Ectodermal cell (in vitro differentiated cells): ENCODE measurements around the gene SHKBP1.
"Not testable (repeated sequence)": the region's sequence is repeated elsewhere in the genome, so short reads cannot be mapped to it uniquely, and the experiment has no call there.

ENCODE experiments used
- H3K27ac ChIP-seq: 2 replicates; pipeline ENCODE4 v1.7.0; 2013; ENCODE audit warnings: mild to moderate bottlenecking, low read depth, low read length; ENCODE audit not compliant: insufficient read depth, poor library complexity, severe bottlenecking
- H3K27me3 ChIP-seq: 2 replicates; pipeline ENCODE4 v1.7.0; 2013; ENCODE audit warnings: mild to moderate bottlenecking, low read length; ENCODE audit not compliant: insufficient read depth, control insufficient read depth, poor library complexity, severe bottlenecking
- H3K36me3 ChIP-seq: one replicate; pipeline ENCODE4 v1.7.0; 2013; ENCODE audit warnings: low read length; ENCODE audit not compliant: control insufficient read depth, insufficient read depth
- H3K4me1 ChIP-seq: one replicate; pipeline ENCODE4 v1.7.0; 2013; ENCODE audit warnings: low read length; ENCODE audit not compliant: control insufficient read depth, insufficient read depth
- H3K4me3 ChIP-seq: 2 replicates; pipeline ENCODE4 v1.7.0; 2013; ENCODE audit warnings: low read depth, low read length, control low read depth; ENCODE audit not compliant: insufficient read depth
- H3K9me3 ChIP-seq: 2 replicates; pipeline ENCODE4 v1.7.0; 2013; ENCODE audit warnings: mild to moderate bottlenecking, low read length, moderate library complexity; ENCODE audit not compliant: control insufficient read depth
- WGBS, 2 experiments: methylation state at CpG; one replicate each; pipeline ENCODE4 v1.1.7; 2013; ENCODE audit warnings: missing lambda C conversion rate in 2 of 2; 5-methylcytosine and 5-hydroxymethylcytosine counted together

Gene SHKBP1

GRCh38 chr19:40624369-40625153 lies 47.9 kb downstream of the SHKBP1 start:
- not testable (repeated sequence) for H3K9me3 ChIP-seq, H3K27ac ChIP-seq, H3K4me3 ChIP-seq, H3K27me3 ChIP-seq
- Histone ChIP-seq H3K36me3 (peaks cover 22% of the 10 kb centered on the region), H3K4me1 (peaks cover 11% of the 10 kb centered on the region)
- 84 to 89% methylated on average over 14 of the region's 14 CpGs for WGBS, 2 experiments

- Histone ChIP-seq H3K27ac (no peak overlapping the region), H3K36me3 (peaks cover 17% of the 10 kb centered on the region)
- WGBS, 2 experiments = 91 to 94% methylated on average over 7 of the region's 7 CpGs
Observed at GRCh38 chr19:40625406-40626120, 48.9 kb downstream of the SHKBP1 start.

GRCh38 chr19:40626918-40627317 lies 50.2 kb downstream of the SHKBP1 start:
- peaks cover 10% of the 10 kb centered on the region for H3K36me3 ChIP-seq
- no peaks in the 10 kb centered on the region for H3K27me3 ChIP-seq
- peaks cover 17% of the 10 kb centered on the region for H3K4me1 ChIP-seq
- no peak overlapping the region for H3K27ac ChIP-seq
- no peak overlapping the region for H3K4me3 ChIP-seq
- 95 to 96% methylated on average over 24 of the region's 24 CpGs for WGBS, 2 experiments
- H3K9me3 ChIP-seq = no peaks in the 10 kb centered on the region

More at GRCh38 chr19:40625406-40626120, 48.9 kb downstream of the SHKBP1 start:
- Histone ChIP-seq H3K4me1 (peaks cover 11% of the 10 kb centered on the region), H3K9me3 (no peaks in the 10 kb centered on the region), H3K4me3 (no peak overlapping the region), H3K27me3 (no peaks in the 10 kb centered on the region)

GRCh38 chr19:40627486-40628279 lies 51.0 kb downstream of the SHKBP1 start:
- Histone ChIP-seq H3K27ac (no peak overlapping the region), H3K4me3 (no peak overlapping the region), H3K4me1 (peaks cover 18% of the 10 kb centered on the region), H3K9me3 (no peaks in the 10 kb centered on the region), H3K36me3 (peaks cover 10% of the 10 kb centered on the region), H3K27me3 (no peaks in the 10 kb centered on the region)
- WGBS, 2 experiments = 92 to 94% methylated on average over 39 of the region's 39 CpGs

GRCh38 chr19:40629346-40629745 lies 52.7 kb downstream of the SHKBP1 start:
- WGBS, 2 experiments = 94 to 95% methylated on average over 42 of the region's 42 CpGs
- H3K27me3 ChIP-seq = peaks cover 7% of the 10 kb centered on the region
- H3K4me1 ChIP-seq = peaks cover 20% of the 10 kb centered on the region
- H3K4me3 ChIP-seq = no peak overlapping the region
- no peak overlapping the region for H3K27ac ChIP-seq
- H3K9me3 ChIP-seq = no peaks in the 10 kb centered on the region
- H3K36me3 ChIP-seq = peaks cover 10% of the 10 kb centered on the region

GRCh38 chr19:40630571-40631160 lies 54.0 kb downstream of the SHKBP1 start:
- no peak overlapping the region for H3K4me3 ChIP-seq
- H3K36me3 ChIP-seq = peaks cover 7% of the 10 kb centered on the region
- 74 to 77% methylated on average over 16 of the region's 16 CpGs for WGBS, 2 experiments
- H3K27me3 ChIP-seq = peaks cover 15% of the 10 kb centered on the region
- no peak overlapping the region for H3K27ac ChIP-seq
- no peaks in the 10 kb centered on the region for H3K9me3 ChIP-seq
- H3K4me1 ChIP-seq = peaks cover 20% of the 10 kb centered on the region

GRCh38 chr19:40632311-40633036 lies 55.8 kb downstream of the SHKBP1 start:
- WGBS, 2 experiments = 43 to 69% methylated on average over 3 of the region's 3 CpGs
- peaks cover 18% of the 10 kb centered on the region for H3K27me3 ChIP-seq
- H3K4me3 ChIP-seq = no peak overlapping the region
- H3K4me1 ChIP-seq = peaks cover 20% of the 10 kb centered on the region
- H3K27ac ChIP-seq = no peak overlapping the region
- H3K36me3 ChIP-seq = no peaks in the 10 kb centered on the region
- H3K9me3 ChIP-seq = no peaks in the 10 kb centered on the region

- WGBS, 2 experiments = 80 to 81% methylated on average over 5 of the region's 5 CpGs
- H3K4me3 ChIP-seq = no peak overlapping the region
- no peak overlapping the region for H3K27ac ChIP-seq
- peaks cover 20% of the 10 kb centered on the region for H3K4me1 ChIP-seq
- no peaks in the 10 kb centered on the region for H3K36me3 ChIP-seq
- H3K27me3 ChIP-seq = peaks cover 18% of the 10 kb centered on the region
- H3K9me3 ChIP-seq = no peaks in the 10 kb centered on the region
Observed at GRCh38 chr19:40633207-40633606, 56.5 kb downstream of the SHKBP1 start.

- H3K36me3 ChIP-seq = no peaks in the 10 kb centered on the region
- no peak overlapping the region for H3K4me3 ChIP-seq
- 92 to 100% methylated on average over 1 of the region's 1 CpG for WGBS, 2 experiments
Observed at GRCh38 chr19:40638327-40638726, 61.7 kb downstream of the SHKBP1 start.

More at GRCh38 chr19:40638327-40638726, 61.7 kb downstream of the SHKBP1 start:
- Histone ChIP-seq H3K9me3 (no peaks in the 10 kb centered on the region), H3K27ac (no peak overlapping the region), H3K27me3 (peaks cover 18% of the 10 kb centered on the region), H3K4me1 (peaks cover 8% of the 10 kb centered on the region)
